NCI-H345 treated with DMSO at 0.1 percent for 48 hours (cell line): Measurements from ENCODE around the gene WDR72.

Experiments used
- DNase-seq: peaks from one replicate; lab custom pipeline; 2025; ENCODE audit not compliant: unreplicated experiment; lab: John Stamatoyannopoulos, UW

The WDR72 gene

DNA sequence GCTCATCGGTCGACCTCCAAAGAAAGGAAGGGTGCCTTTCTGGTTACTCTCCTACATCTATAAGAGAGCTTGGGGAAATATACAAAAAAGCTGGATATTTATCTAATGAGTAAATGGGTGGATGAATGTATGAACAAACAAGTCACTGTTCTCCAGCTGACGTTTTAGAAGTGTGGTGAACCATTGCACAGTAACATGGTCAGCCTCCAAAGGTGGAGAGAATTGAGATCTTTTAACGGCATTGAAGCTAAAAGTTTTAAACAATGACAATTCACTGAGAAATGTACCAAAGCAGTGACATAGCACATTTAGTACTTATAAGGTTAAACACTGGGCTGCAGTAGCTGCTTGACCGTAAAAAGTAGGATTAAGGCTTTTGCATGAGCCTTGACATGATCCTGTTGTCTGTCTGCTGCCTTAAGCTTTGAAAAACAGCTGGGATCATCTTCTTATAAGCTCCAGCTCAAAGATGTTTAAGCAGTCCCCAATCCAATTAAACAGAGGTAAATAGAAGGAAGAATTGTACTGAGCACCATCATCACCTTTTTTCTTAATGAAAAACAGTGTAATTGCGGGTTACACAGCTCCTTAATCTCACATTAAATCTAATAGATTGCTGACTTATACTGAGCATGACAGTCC, 222.9 kb downstream of the WDR72 start:
- DNase-seq: no peak

DNA sequence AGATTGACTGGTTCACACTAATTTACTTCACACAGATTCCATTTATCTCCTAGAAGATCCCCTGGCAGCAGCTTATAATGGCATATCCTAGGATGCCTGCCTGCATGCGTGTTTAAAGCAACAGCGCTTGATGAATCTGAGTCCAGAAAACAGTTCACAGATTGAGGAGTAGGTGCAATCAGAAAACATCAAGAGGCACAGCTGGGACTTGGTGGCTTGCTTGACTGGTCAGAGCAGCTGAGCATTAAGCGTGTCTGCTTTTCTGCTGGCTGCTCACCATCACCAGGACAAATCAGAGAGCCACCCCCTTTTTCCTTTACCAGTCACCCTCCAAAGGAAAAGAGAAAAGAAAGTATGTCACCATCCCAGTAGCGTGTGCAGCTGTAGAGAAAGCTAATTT, 223.6 kb downstream of the WDR72 start:
- no peak for DNase-seq

DNA sequence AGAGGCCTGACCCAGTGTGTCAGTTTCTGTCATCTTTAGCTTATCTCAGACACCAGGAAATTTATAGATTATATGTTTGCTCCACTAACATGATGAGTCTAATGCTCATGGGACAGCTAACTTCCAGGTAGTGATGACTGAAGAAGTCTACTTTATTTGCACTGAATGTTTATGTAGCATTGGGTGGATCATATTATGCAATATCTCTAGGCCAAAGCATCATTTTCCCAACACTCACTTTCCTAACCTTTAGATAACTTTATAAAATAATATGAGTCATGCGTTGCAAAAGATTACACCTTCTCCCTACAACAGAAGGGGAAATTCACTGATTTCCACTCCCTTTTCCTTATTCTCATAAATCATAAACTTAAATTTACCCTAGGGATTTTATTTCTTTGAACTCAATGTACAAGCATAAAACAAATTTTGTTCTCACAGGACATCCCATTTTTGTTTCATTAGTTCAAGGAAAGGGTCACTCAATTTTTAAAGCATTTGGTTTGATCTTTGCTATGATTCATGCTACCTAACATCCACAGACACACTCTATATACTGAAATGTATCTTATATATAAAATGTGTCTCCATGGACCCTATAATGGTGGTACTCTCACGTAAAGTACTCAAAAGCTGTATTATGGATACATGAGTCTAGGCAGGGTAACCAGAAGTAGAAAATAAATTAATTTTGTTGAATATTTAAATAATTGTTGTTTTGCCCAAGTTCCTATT, 225.2 kb downstream of the WDR72 start:
- no peak for DNase-seq

DNA sequence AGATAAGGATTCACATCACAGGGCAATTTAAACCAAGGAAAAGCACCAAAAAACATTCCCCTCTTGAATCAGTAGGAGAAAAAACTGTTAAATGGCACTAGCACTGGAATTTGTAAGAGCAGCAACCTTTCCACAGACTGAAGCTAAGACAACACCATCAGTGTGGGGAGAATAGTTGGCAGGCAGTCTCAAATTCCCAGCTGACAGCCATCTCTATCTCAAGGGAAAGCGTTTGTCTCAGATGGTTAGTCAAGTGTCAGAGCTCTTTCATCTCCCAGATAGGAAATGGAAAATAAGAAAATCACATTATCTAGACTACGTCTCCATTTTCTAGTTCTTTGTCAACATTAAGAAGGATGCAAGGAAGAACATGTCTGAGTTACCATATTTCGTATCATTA, 228.7 kb downstream of the WDR72 start:
- no peak for DNase-seq

DNA sequence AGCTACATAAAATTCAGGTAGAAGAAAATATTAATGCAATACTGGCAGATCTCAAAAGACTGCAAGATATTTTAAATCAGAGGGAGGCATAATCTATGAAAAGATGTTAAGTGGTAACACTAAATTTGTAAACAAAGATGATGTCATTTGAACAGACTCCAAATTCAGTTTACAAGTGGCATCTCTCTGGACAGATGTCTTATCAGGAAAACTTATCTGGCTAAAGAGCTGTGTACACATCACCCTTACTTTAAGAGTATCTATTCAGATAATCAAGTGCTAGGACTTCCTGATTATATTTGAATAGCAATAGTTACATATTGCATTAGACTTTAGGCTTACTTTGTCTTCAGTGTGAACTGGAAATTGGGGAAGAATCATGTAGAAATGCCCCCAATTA, 231.5 kb downstream of the WDR72 start:
- DNase-seq: no peak

DNA sequence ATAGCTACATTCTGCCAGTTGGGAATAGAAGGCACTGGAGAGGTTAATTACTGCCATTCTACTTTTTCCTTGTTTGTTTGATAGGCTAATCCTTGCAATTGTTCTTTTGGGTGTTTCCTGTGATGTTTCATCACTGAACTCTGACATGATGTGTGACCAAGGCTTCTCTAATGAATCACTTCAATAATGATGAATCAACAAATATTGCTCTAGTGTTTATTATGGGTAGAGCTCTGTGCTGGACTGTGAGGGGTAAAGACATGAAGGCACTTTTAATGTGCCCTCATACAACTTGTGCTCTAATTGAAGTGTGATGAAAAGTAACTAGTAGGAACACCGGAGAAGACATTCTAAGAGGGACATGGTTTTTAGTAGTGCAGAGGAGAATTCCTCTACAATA, 233.6 kb downstream of the WDR72 start:
- no peak for DNase-seq

DNA sequence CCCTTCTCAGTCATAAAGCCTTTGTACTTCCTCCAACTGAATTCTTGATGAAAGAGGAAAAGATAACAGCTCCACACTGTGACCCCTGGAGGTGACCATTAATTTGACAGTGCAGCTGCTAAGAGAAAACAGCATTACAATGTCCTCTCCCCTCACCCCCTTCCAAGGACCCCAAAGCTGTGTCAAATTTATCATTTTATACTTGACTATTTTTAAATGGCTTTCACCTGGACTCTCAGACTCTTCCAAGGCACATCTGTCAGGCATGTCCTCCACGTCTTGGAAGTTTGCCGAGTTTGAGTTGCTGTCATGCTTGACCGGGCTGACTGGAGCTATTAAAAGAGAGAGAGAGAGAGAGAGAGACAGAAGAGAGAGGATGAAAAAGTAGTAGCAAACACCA, 236.5 kb downstream of the WDR72 start:
- no peak for DNase-seq

DNA sequence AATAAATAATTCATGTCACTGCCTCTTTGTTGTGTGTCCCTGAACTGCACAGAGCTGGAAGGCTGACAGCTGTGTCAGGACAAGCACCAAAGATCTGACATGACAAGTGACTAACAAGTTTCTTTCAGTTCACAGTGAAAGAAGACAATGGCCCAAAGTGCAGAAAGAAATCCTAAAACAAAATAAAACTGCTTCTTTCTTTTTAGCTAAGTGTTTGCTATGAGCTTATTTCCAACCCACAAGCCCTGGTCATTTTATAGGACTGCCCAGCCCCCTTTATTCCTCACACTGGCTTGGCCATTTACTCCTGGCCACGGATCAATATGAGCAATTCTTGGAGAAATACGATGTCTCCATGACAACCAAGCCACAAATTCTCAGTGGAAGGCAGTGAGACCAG, 238.5 kb downstream of the WDR72 start:
- DNase-seq: no peak

DNA sequence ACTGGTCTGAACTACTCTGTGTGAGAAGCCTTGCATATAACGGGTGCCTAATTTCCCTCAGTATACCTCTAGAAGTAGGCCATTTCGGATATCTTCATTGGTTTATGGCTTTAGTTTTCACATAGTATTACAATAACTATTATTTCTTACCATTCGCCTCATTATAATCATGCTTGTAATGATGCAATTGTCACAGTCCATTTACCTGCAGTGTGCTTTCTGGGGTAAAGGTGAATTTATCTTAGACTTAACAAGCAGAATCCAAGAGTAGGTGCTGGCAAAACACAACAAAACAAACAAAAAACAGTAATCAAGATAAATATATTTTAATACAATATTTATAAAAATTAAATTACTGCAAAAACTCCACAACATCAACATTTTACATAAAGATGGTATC, 246.0 kb downstream of the WDR72 start:
- DNase-seq: no peak

DNA sequence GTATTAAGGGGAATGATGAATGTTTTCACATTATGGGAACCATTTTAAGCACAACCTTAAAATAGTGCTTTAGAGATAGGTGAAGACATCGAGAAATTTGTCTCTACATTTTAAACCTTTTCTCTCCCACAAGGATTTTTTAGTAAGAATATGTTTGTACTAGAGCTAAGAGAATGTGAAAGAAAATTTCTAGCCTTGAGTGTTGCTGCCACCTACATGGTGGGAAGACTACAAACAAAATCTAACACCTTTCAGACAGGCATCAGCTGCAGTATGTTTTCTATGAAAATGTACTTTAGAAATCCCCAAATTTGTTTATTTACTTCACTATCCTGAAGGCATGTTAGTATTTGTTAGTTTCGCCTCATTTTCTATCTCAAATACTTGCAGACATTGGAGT, 247.4 kb downstream of the WDR72 start:
- no peak for DNase-seq

DNA sequence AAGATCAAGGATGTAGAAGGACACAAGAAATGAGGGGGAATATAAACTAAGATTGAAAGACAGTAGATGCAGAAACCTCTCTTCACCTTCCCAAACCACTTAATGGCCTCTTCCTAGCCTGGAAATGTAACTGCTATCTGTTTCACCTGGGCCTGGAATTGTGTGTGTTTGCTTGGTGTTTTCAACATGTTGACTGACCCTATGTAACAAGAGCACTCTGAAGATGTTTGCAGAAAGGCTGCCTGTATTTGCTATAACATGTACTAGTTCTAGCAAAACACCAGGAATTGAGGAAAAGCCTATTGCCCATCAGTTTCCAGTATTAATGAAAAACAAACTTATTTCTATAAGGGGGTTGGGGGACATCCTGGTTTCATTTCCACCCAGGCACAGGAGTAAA, 248.3 kb downstream of the WDR72 start:
- no peak for DNase-seq

DNA sequence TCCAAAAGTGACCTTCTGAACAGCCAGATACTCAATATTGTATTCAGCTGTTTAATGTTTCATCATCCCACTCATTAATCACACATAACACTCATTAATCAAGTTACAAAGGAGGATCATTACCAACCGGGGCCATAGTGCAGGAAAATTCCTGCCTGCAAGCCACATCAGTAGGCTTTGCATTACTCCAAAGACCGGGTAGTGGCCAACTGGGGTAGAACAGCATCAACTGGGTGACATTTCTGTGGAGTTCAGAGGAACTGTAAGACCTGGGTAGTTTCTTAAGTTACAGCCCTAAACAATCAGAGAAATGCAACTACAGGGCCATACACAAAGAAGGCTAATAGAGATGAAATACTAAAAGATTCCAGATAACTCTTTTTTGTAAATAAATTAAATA, 253.1 kb downstream of the WDR72 start:
- no peak for DNase-seq

DNA sequence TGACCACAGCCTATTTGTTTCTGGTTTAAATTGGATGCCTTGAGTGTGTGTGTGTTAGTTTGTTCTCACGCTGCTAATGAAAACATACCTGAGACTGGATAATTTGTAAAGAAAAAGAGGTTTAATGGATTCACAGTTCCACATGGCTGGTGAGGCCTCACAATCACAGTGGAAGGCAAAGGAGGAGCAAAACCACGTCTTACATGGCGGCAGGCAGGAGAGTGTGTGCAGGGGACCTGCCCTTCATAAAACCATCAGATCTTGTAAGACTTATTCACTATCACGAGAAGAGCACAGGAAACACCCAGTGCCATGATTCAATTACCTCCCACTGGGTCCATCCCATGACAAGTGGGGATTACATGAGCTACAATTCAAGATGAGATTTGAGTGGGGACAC, 260.5 kb downstream of the WDR72 start:
- DNase-seq: no peak

DNA sequence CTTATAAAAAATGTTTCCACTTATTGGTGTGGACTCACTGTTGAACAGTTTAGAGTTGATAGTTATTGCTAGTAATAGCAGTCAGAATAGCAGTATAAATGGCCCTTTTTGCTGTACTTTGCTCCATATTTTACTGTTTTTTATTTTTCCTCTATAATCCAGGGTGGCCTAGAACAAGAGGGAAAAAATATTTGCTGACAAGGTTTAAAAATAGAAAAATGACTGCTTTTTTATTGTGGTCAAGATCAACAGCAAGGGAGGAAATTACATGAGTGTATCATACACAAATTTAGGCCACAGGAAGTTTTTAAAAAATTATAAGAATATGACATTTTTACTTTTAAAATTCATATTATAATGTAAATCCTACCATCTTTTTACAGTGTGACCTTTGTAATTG, 269.1 kb downstream of the WDR72 start:
- no peak for DNase-seq

DNA sequence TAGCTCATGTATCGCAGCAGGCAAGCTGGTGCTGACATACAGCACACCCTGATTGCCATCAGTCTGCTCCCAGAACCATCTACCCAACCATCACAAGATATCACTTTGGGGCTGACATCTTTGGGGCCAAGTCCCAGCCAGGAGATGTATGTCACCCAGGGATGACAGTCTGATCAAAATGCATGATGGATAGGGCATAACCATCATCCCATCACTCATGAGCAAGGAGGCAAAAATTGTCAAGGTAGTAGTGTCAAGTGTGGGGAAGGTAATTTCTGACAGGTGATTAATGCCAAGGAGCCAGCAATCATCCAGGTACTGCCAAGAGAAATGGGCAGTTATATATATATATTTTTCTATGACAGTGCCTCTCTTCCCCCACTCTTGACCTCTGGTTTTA, 277.4 kb downstream of the WDR72 start:
- no peak for DNase-seq

DNA sequence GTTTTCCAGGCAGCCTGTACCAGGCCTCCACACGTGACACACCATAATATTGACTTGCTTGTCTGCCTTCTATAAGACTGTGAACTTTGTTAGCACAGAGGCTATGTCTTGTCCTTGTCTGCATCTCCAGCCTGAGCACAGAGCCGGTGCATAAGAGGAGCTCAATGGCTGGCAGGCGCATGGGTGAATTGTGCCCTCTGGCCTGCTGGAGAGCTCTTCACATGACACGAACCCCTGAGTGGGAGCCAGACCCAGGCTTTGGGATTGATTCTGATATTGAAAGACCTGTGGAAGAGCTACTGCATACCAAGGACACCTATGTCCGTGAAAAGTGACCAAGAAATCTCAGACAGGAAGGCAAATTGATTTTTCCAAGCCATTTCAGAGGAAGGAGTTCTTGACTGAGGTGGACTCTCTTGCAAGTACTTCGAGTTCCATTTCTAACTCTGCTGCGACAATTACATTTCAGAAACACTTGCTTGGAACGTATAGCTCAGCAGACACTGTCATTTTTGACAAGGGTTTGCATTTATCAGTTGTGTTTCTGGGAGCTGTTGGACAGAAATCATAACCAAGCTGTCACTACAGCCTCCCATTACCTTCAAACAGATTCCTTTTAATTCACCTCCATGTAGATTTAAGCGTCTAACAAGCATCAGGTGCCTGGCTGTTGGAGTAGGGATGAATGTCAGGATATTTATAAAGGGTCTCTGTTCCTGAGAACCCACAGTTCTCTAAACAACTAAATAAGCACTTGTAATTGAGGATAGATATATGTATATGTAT, 281.3 kb downstream of the WDR72 start:
- no peak for DNase-seq

DNA sequence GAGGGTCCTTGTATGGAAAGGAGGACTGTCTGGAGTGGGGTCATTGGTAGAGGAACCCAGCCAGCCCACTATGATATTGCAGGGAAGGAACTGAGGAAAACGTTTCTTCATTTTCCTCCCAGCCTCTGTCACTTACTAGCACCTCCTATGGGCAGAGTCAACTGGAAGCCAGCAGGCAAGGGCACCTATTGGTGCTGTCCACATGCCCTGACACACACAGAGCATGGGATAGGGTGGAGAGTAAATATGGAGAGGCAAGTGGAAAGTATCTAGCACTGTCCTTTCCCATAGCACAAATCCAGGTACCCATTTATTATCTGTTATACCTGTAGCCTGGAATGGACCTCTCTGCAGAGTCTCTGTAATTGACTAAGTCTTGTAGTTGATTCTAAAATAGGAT, 285.6 kb downstream of the WDR72 start:
- DNase-seq: no peak

DNA sequence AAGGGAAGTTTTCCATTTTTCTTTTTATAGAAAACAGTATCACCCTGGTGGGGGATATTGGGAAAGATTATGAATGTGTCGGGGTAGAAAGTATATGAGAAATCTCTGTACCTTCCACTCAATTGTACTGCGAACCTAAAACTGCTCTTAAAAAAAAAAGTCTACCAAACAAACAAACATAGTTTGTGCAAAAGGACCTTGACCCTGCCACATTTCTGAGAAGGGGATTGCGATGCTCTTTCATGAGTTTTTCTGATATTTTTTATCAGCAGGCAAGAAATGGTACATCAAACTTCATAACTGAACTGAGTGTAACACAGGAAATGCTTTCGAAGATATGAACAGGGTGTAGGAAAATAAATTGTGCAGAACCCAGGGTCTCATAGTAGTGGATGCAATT, 286.0 kb downstream of the WDR72 start:
- DNase-seq: no peak

DNA sequence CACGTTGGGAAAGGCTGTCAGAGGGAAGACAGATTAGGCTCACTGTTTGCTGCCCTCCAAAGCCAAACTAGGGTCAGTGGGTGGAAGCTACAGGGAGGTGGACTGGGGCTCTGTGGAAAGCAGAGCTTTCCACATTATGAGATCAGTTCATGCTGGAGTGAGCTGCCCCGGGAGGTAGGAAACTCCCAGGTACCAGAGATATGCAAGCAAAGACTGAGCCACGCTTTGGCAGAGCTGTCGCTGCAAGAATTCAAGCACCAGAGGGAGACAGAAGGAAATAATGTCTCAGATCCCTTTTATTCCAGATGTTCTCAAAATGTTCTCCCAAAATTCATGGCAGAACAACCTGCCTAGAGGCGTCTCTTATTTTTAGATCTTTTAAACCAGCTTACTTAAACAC, 286.6 kb downstream of the WDR72 start:
- DNase-seq: no peak

DNA sequence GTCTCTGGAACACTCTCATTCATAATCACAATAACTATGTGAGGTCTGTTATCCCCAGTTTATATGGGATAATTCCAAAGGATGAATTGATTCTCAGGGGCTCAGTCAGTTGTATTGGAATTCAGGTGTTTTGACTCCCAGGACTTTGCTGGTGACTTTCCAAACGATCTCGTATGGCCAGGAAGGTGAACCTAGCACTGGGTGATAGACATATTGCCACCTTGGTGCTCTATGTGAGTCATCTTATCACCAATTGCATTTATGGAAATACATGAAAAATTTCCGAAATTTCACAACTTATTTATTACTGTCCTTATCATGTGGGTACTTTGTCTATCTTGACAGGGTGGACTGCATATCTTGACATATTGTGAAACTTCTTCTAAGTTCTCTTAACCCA, 287.3 kb downstream of the WDR72 start:
- DNase-seq: no peak

DNA sequence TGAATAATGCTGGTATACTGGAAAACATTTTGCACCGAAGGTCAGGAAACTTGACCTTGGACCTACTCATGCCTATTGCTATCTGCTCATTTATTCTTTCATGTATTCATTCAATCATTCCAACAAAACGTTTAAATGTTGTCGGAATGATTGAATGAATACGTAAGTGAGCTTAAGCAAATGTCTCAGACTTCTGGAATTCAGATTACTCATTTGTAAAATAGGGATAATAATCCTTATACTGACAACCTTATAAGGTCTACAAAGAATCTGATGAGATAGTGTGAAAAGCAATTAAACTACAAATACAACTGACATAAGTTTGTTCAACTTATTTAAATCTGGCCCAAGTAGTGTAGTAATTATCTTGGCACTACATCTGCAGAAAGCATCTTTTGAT, 288.7 kb downstream of the WDR72 start:
- DNase-seq: no peak

DNA sequence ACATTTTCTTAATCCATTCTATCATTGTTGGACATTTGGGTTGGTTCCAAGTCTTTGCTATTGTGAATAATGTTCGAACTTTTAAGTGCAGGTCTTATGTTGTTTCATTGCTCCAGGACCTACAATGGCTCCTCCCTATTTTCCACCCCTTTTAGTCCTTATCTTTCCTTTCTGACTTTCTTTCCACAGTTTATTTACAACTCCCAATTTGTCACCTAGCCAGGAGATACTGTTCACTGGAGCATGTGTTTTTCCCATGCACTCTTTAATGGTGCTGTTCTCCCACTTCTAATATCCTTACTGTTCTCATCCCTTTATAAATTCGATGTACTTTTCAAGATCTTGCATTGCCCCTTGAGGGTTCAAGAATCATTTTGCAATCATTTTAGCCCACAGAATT, 290.0 kb downstream of the WDR72 start:
- no peak for DNase-seq
